CD4-positive, alpha-beta T cell (primary cell): ENCODE measurements around the gene GABRB1. TPM values are rescaled to one million over a fixed set of nuclear protein-coding genes. Genes with fewer than 3 reads are reported as not detected.

Experiments used
- ATAC-seq: fragments of 200-7000 bp; cut with Tn5 transposase; one replicate; pipeline ENCODE4 v1.10.0; 2022; ENCODE audit warnings: mild to moderate bottlenecking; ENCODE audit not compliant: poor library complexity
- CTCF ChIA-PET: fragments of 350-600 bp; sonication (Branson Sonifier 250); formaldehyde crosslinking; loops from one replicate; lab custom pipeline; 2021; ENCODE audit warnings: antibody characterized with exemption, inconsistent platforms; lab: Charles Lee
- POLR2A ChIA-PET: fragments of 350-600 bp; sonication (Branson Sonifier 250); formaldehyde crosslinking; loops from one replicate; lab custom pipeline; 2021; ENCODE audit warnings: antibody characterized with exemption, inconsistent platforms; lab: Charles Lee
- DNase-seq, 14 experiments: peaks; one replicate each; pipeline ENCODE4 v3.0.0-alpha.2; 2013 to 2020; ENCODE audit warnings: mixed read lengths in 2 of 14
- H3K27ac ChIP-seq, 2 donors: one replicate each; pipeline versions ENCODE4 v1.5.1 to v1.7.0; 2013; ENCODE audit warnings: low read length in 2 of 2, low read depth in 1 of 2, mild to moderate bottlenecking in 1 of 2
- H3K27me3 ChIP-seq, 2 experiments: 1 replicate in 1 of 2; 2 replicates in 1 of 2; pipeline versions ENCODE4 v1.6.1 to v1.7.0; 2013; ENCODE audit warnings: low read length in 2 of 2, control low read depth in 1 of 2, mild to moderate bottlenecking in 1 of 2, moderate library complexity in 1 of 2; ENCODE audit not compliant: insufficient read depth in 2 of 2, control insufficient read depth in 1 of 2
- H3K36me3 ChIP-seq: one replicate; pipeline ENCODE4 v1.6.1; 2013; ENCODE audit warnings: low read length, control low read depth; ENCODE audit not compliant: insufficient read depth
- H3K4me1 ChIP-seq: one replicate; pipeline ENCODE4 v1.6.1; 2013; ENCODE audit warnings: low read length, control low read depth; ENCODE audit not compliant: insufficient read depth
- H3K4me3 ChIP-seq: one replicate; pipeline ENCODE4 v1.5.1; 2013; ENCODE audit warnings: mild to moderate bottlenecking, low read length, moderate library complexity
- H3K9me3 ChIP-seq, 2 experiments: 1 replicate in 1 of 2; 2 replicates in 1 of 2; pipeline versions ENCODE4 v1.6.1 to v1.7.0; 2013; ENCODE audit warnings: low read length in 2 of 2, mild to moderate bottlenecking in 2 of 2, control low read depth in 1 of 2, moderate library complexity in 1 of 2; ENCODE audit not compliant: control insufficient read depth in 1 of 2, insufficient read depth in 1 of 2
- H3K27ac Mint-ChIP-seq: one replicate; pipeline ENCODE4 v1.8.0; 2020; ENCODE audit warnings: mixed read lengths
- H3K27me3 Mint-ChIP-seq: one replicate; pipeline ENCODE4 v1.8.0; 2021; ENCODE audit warnings: mixed read lengths
- H3K36me3 Mint-ChIP-seq: one replicate; pipeline ENCODE4 v1.8.0; 2021; ENCODE audit warnings: low read depth, mixed read lengths
- H3K4me1 Mint-ChIP-seq: one replicate; pipeline ENCODE4 v1.8.0; 2021; ENCODE audit warnings: low read depth, mixed read lengths
- H3K4me3 Mint-ChIP-seq: one replicate; pipeline ENCODE4 v1.8.0; 2020; ENCODE audit warnings: mild to moderate bottlenecking, mixed read lengths
- H3K9me3 Mint-ChIP-seq: one replicate; pipeline ENCODE4 v1.8.0; 2020; ENCODE audit warnings: mixed read lengths
- intact Hi-C, 2 experiments: fragments of 100-400 bp; cut with DNase I in 1 of 2; cut with micrococcal nuclease in 1 of 2; formaldehyde crosslinking; loops; one replicate each; pipeline versions ENCODE4 v1.15.1 to v1.9.0; 2023 to 2025; cut with DNase I, micrococcal nuclease
- total RNA-seq, 174 experiments: library from RNA in 2 of 174; stranded (reverse) in 2 of 174; gene quantifications; one replicate each; pipeline ENCODE4 v1.2.3 and lab custom pipeline; 2021 to 2026
- TF ChIP-seq, protein P1 (sequence below): fragments of 200-600 bp; IDR thresholded peaks from one replicate; pipeline ENCODE4 v1.8.0; 2022; ENCODE audit warnings: antibody characterized with exemption, mild to moderate bottlenecking

GABRB1 gene
- total RNA-seq, 2 experiments from 2014 or later: not detected

DNA sequence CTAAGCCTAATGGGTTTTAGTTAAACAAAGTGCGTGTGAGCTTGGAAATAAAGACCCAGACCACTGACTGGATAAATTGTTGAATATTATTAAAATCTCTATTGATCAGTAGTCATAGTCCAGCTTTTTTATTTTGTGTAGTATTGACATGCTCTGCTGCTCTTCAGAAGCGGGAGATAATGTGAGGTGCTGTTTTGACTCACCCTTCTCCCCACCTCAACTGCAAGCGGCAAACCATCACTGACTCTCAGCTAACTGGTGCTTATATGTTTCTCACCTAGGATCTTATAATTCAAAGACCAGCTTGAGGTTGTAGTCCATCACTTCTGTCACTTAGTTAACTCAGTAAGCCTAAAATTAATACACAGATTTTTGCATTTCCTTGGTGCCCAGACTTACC lies 359.9 kb downstream of the GABRB1 start:
- Mint-ChIP-seq H3K27me3 (peaks cover 10% of the 10 kb centered on the region), H3K4me3 (no peak overlapping the region), H3K36me3 (no peaks in the 10 kb centered on the region), H3K4me1 (no peaks in the 10 kb centered on the region), H3K9me3 (no peaks in the 10 kb centered on the region), H3K27ac (no peak overlapping the region)
- H3K27me3 ChIP-seq: peaks cover 0 to 6% of the 10 kb centered on the region in 2 experiments
- no peaks in the 10 kb centered on the region for H3K36me3 ChIP-seq
- intact Hi-C loops: no loop called here
- no peak for ATAC-seq
- ChIA-PET CTCF (no interaction called here), POLR2A (no interaction called here)
- DNase-seq: no peak
- TF ChIP-seq, protein P1, sequence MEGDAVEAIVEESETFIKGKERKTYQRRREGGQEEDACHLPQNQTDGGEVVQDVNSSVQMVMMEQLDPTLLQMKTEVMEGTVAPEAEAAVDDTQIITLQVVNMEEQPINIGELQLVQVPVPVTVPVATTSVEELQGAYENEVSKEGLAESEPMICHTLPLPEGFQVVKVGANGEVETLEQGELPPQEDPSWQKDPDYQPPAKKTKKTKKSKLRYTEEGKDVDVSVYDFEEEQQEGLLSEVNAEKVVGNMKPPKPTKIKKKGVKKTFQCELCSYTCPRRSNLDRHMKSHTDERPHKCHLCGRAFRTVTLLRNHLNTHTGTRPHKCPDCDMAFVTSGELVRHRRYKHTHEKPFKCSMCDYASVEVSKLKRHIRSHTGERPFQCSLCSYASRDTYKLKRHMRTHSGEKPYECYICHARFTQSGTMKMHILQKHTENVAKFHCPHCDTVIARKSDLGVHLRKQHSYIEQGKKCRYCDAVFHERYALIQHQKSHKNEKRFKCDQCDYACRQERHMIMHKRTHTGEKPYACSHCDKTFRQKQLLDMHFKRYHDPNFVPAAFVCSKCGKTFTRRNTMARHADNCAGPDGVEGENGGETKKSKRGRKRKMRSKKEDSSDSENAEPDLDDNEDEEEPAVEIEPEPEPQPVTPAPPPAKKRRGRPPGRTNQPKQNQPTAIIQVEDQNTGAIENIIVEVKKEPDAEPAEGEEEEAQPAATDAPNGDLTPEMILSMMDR: no peak
- no peak overlapping the region for H3K4me3 ChIP-seq
- no peak overlapping the region for H3K27ac ChIP-seq
- H3K9me3 ChIP-seq: no peaks in the 10 kb centered on the region
- H3K4me1 ChIP-seq: no peaks in the 10 kb centered on the region

DNA sequence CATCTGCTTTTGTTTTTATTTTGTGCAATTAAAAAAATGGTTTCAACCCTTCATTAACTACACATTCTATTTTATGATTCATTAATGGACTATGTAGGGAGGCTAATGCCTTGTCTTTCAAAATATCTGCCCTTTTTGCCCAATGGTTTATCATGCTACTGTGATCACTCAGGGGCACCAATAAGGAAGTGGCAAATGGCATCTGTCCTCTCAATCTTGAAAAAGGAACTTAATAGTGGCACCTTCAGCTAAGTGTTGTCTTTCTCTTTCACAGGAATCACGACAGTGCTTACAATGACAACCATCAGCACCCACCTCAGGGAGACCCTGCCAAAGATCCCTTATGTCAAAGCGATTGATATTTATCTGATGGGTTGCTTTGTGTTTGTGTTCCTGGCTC lies 375.0 kb downstream of the GABRB1 start:
- no peak for DNase-seq
- Mint-ChIP-seq H3K27me3 (peaks cover 28% of the 10 kb centered on the region), H3K9me3 (no peaks in the 10 kb centered on the region), H3K36me3 (no peaks in the 10 kb centered on the region), H3K4me3 (no peak overlapping the region), H3K4me1 (no peaks in the 10 kb centered on the region), H3K27ac (no peak overlapping the region)
- TF ChIP-seq, protein P1: no peak
- no peak for ATAC-seq
- Histone ChIP-seq H3K36me3 (no peaks in the 10 kb centered on the region), H3K4me1 (no peaks in the 10 kb centered on the region), H3K4me3 (no peak overlapping the region), H3K9me3 (peaks cover 0 to 4% of the 10 kb centered on the region in 2 experiments), H3K27ac (no peak overlapping the region), H3K27me3 (no peaks in the 10 kb centered on the region)
- intact Hi-C loops: no loop called here
- CTCF ChIA-PET: no interaction called here
- POLR2A ChIA-PET: no interaction called here

DNA sequence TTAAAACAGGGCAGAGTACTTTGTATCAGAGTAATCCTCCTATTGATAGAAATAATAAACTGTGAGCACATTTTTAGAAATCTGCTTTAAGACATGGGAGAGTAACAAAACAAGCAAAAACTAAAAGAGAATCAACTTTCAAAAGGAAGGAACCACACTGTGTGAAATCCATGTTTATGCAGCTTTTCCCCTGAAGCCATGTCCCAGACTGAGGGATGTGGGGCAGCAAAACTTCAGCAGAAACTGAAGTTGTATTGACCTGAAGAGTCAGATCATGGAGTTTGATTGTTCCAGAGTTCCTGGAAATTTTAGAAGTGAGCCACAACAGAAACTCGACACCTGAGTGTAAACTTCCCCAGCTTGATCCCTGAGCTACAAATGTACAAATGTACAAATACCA lies 378.9 kb downstream of the GABRB1 start:
- intact Hi-C loops: no loop called here
- DNase-seq: no peak
- H3K4me1 Mint-ChIP-seq: no peaks in the 10 kb centered on the region
- no peak for ATAC-seq
- POLR2A ChIA-PET: no interaction called here
- H3K4me1 ChIP-seq: no peaks in the 10 kb centered on the region
- TF ChIP-seq, protein P1: no peak
- no peaks in the 10 kb centered on the region for H3K9me3 Mint-ChIP-seq
- H3K4me3 ChIP-seq: no peak overlapping the region
- no peaks in the 10 kb centered on the region for H3K36me3 ChIP-seq
- no peak overlapping the region for H3K27ac Mint-ChIP-seq
- CTCF ChIA-PET: no interaction called here
- no peaks in the 10 kb centered on the region for H3K36me3 Mint-ChIP-seq
- H3K4me3 Mint-ChIP-seq: no peak overlapping the region
- H3K9me3 ChIP-seq: peaks cover 0 to 4% of the 10 kb centered on the region in 2 experiments
- no peak overlapping the region for H3K27ac ChIP-seq
- peaks cover 19% of the 10 kb centered on the region for H3K27me3 Mint-ChIP-seq
- no peaks in the 10 kb centered on the region for H3K27me3 ChIP-seq
